C4-2B (cell line): Measurements from ENCODE around the gene GSPT1.

Experiments
- H3K27ac ChIP-seq: fragments of 450-650 bp; 2 replicates; pipeline ENCODE4 v1.5.1; 2017
- ZFX ChIP-seq: fragments of 450-650 bp; IDR thresholded peaks from 2 replicates; pipeline ENCODE4 v1.6.1; 2017
- TF ChIP-seq, protein P1 (sequence below): fragments of 450-650 bp; conservative IDR thresholded peaks from 2 replicates; pipeline ENCODE4 v1.5.1; 2017; ENCODE audit warnings: mild to moderate bottlenecking

GSPT1 gene

DNA sequence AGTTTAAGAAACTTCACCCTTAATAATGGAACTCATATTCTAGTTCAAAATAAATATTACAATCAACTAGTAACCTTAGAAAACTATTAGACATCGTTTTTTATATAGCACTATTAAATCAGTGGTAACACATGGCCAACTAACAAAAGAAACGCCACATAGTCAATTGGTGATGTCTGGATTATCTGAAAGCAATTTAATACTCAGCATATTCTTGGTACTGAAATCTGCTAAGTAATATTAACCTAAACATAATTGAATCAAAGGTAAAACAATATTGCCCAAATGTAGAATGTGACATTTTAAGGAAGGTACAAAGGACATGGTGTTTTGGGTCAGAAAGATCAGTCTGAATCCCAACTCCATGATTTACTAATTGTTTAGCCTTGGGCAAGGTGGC is 53.3 kb downstream of the GSPT1 start:
- no peak overlapping the region for H3K27ac ChIP-seq
- no peak for TF ChIP-seq ZFX
- TF ChIP-seq, protein P1, sequence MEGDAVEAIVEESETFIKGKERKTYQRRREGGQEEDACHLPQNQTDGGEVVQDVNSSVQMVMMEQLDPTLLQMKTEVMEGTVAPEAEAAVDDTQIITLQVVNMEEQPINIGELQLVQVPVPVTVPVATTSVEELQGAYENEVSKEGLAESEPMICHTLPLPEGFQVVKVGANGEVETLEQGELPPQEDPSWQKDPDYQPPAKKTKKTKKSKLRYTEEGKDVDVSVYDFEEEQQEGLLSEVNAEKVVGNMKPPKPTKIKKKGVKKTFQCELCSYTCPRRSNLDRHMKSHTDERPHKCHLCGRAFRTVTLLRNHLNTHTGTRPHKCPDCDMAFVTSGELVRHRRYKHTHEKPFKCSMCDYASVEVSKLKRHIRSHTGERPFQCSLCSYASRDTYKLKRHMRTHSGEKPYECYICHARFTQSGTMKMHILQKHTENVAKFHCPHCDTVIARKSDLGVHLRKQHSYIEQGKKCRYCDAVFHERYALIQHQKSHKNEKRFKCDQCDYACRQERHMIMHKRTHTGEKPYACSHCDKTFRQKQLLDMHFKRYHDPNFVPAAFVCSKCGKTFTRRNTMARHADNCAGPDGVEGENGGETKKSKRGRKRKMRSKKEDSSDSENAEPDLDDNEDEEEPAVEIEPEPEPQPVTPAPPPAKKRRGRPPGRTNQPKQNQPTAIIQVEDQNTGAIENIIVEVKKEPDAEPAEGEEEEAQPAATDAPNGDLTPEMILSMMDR = no peak

DNA sequence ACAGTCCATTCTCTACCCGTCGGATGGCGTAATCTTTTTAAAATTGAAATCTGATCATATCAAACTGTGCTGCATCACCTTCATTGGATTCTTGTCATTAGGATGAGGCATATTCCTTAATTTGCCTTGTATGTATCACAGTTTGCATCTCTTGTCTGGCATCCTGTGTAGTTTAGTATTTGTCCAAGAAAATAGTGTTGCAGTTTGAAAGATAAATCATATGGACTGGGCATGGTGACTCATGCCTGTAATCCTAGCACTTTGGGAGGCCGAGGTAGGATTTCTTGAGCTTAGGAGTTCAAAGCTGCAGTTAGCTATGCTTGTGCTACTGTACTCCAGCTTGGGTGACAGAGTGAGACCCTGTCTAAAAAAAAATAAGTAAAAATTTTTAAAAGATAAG is 58.6 kb downstream of the GSPT1 start:
- H3K27ac ChIP-seq = no peak overlapping the region
- TF ChIP-seq, protein P1 = no peak
- no peak for TF ChIP-seq ZFX

DNA sequence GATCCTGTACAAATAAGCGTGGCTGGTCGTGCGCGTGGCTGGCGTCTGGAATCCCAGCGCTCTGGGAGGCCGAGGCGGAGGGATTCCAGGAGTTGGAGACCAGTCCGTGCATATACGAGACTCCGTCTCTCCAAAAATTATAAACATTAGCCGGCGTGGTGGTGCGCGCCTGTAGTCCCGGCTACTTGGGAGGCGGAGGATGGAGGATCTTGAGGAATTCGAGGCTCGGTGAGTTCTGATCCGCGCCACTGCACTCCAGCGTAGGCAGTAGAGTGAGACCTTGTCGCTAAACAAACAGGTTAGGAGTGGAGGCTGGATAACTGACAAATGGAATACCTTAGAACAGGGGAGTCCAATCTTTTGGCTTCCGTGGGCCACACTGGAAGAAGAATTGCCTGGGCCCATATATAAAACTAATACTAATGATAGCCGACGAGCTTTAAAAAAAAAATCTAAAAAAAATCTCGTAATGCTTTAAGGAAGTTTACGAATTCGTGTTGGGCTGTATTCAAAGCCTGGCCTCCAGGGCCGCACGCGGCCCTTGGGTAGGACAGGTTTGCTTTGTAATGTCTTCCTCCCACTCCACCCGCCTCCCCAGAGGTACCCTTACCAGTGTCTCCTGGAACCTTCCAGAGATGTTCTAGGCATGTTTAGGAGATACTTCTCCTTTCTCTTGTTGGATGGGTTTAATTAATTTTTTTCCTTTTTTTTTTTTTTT is 63.5 kb downstream of the GSPT1 start:
- TF ChIP-seq, protein P1 = no peak
- no peak for TF ChIP-seq ZFX
- H3K27ac ChIP-seq = peak overlapping the region; percentile 92

DNA sequence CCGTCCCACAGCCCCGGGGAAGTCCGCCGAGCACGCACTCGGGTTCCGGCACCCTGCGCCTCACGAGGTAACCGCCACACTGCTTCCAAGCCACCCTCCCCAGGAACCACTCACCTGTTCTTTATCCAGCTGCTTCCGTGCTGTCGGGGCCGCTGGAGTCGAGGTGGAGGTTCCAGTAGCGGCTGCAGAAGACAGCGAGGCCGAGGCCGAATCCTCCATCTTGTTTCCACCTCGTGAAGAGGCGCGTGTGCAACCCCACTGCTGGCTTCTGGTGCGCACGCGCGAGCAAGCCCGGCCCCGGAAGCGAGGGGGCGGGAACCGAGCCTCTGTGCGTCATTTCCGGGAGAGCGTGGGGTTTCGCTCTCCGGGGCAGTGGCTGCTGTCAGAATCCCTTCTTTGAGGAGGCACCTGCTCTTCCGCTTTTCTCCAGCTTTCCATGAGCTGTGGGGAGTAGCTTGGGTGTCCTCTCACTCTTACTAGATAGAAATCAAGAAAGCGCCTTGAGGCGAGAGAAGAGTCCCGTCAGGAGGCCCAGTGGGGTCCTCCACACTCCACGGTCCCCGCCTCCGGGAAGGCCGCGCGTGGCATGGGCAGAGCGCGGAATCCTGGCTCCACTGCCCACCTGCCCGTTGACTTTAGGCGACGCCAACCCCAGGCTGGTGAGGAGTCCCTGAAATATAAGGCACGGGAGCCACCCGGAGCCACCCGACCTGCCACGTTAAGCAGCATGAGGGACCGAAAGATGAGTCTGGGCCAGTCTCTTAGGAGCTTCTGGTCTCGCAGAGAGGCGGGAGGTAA is 64.3 kb downstream of the GSPT1 start, which contains the start of gene RSL1D1:
TSS of gene RSL1D1 (minus strand) at position 249 of the 798 bp plus-strand sequence. CDS start at position 219, 30 bp downstream.
- TF ChIP-seq, protein P1 = no peak
- TF ChIP-seq ZFX = peak; percentile 59; the same call in 1 of the 2 replicates

DNA sequence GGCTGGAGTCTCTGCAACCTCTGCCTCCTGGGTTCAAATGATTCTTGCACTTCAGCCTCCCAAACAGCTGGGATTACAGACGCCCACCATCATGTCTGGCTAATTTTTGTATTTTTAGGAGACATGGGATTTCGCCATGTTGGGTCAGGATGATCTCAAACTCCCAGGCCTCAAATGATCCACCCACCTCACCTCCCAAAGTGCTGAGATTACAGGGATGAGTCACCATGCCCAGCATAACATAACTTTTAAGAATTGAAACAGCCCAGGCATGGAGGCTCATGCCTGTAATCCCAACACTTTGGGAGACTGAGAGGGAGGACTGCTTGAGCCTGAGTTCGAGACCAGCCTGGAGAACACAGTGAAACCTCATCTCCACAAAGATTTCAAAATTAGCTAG is 66.9 kb downstream of the GSPT1 start:
- TF ChIP-seq, protein P1 = no peak
- TF ChIP-seq ZFX = no peak

More for the DNA sequence above, 64.3 kb downstream of the GSPT1 start, which contains the start of gene RSL1D1:
- peak within 1 kb of the TSS; percentile 92 for H3K27ac ChIP-seq

DNA sequence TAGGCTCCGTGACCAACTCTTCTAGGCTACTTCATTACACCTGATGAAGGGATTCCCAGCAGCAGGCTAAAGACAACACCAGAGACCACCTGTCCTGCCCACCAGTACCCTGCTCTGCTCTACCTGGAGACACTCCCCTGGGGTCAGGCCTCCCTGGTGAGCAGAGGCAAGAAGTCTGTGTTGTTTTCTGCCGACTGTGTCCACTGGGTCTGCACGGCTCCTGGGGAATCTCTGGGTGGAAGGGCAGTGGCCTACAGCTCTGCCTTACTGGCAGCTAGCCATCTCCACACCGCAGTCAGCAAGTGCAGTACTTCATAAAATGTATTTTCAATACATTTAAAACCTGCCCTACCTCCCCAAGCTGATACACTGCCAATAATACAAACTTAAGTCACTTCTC is 71.3 kb downstream of the GSPT1 start:
- TF ChIP-seq, protein P1 = no peak
- no peak for TF ChIP-seq ZFX

More for the DNA sequence above, 66.9 kb downstream of the GSPT1 start:
- H3K27ac ChIP-seq = no peak overlapping the region

DNA sequence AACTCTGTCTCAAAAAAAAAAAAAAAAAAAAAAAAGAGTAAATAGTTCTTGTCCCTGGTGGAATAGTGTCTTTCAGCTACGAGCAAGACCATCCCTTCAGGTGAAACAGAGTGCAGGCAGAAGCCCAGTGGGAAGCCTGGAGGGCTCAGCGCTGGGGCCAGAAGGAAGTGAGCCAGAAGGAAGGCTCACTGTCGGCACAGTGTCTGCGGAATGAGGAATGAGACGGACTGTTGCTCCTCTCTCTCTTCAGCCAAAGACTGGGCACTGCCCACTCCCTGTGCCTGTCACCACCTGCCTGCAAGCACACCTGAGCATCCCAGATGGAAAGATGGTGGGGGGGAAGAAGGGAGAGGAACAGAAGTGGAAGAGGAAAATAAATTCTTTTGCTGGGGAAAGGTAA is 71.9 kb downstream of the GSPT1 start:
- H3K27ac ChIP-seq = no peak overlapping the region
- TF ChIP-seq, protein P1 = no peak
- no peak for TF ChIP-seq ZFX

More for the DNA sequence above, 71.3 kb downstream of the GSPT1 start:
- no peak overlapping the region for H3K27ac ChIP-seq
